UCSD-AML1 (cell line): Measurements from ENCODE around the gene ZNF486.
"Not testable (repeated sequence)": the region's sequence is repeated elsewhere in the genome, so short reads cannot be mapped to it uniquely, and the experiment has no call there.

Experiments used
- DNase-seq: peaks from one replicate; lab custom pipeline; 2025; ENCODE audit not compliant: unreplicated experiment; lab: John Stamatoyannopoulos, UW

The ZNF486 gene

DNA sequence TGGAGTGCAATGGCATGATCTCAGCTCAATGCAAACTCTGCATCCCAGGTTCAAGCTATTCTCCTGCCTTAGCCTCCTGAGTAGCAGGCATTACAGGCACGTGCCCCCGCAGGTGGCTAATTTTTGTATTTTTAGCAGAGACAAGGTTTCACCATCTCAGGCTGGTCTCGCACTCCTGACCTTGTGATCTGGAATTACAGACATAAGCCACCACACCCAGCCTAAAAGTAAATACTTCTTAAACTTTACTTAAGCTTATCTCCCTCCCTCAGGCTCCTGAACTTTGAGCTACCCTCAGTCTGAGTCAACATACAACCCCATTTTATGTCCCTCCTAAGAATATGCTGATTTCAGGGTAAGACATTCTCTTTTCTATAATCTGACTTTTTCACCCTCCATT lies 66.1 kb downstream of the ZNF486 start:
- DNase-seq: no peak

DNA sequence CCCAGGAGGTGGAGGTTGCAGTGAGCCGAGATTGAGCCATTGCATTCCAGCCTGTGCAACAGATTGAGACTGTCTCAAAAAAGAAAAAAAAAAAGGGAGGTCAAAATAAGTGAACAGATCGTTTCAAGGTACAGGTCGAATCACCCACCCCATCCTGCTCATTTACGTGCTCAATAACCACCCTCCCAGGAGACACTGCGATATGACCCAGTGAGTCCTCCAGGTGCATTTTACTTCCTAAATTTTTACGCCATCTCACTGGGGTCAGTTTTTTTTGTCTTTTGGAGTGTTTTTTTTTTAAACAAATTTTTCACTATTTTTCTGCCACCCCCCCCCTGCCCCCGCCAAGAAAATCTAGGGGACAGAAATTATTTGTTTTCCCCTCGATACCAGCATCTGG lies 68.1 kb downstream of the ZNF486 start:
- DNase-seq: no peak

DNA sequence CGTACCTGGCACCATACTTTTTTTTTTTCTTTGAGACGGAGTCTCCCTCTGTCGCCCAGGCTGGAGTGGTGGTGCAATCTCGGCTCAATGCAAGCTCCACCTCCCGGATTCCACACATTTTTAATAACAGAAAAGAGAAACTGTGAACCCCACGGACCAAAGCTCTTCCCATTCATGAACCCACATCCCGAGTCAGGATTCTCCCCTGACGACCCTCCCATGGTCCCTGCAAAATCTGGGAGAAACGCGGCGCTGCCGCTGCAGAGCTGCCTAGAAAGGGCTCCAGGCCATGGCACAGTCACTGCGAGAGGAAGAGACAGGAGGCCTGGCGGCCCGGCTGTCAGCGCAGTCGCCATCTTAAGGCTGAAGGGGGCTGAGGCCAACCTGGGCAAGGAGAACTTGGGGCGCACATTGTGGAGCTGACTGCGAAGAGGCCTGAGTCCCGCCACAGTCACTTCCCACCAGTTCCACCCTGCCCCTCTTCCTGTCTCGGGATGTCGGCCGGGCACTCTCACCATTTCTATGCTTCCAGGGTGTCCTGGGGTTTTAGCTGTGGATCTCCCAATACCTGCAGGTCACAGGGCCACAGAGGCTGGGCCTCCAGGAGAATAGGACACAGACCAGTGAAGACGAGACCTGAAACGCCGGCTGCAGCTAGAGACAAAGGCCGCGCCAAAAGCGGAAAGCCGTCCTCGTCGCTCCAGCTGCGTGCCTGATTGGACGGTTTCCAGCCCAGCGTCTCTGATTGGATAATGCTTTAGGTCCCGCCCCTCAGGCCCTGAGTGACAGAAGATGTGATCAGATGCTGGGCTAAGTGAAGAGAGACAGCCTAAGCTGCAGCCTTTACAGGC lies 71.0 kb downstream of the ZNF486 start:
- no peak for DNase-seq

DNA sequence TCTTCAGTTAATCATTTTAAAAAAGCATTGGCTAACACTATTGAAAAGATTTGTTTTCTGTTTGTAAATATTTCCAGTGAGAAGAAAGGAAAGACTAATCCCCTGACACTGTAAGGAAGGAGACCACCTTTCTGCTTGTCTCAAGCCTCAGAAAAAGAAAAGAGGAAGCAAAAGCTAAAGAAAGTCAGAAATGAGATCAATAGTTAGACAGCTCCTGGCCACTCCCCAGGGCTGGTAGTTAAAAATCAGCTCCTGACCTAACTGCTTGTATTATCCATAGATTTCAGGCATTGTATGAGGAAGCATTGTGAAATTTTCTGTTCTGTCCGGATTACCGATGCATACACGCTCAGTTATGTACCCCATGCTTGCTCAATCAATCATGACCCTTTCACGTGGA lies 76.6 kb downstream of the ZNF486 start:
- DNase-seq: no peak

DNA sequence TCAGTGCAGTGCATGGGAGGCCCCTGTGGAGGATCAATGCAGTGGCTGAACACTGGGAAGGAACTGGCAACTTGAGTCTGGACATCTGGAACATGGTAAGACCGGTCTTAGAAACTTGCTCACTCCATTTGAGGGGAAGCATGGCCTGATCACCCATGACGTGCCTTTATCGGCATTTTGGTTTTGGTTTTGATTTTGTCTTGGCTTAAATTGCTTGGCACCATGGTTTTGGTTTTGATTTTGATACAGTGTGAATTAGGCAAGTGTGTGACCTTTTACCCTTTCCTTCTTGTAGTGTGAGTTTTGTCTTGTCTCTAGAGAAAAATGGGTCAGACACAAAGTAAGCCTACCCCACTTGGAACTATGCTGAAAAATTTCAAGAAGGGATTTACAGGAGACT lies 77.3 kb downstream of the ZNF486 start:
- DNase-seq: no peak

DNA sequence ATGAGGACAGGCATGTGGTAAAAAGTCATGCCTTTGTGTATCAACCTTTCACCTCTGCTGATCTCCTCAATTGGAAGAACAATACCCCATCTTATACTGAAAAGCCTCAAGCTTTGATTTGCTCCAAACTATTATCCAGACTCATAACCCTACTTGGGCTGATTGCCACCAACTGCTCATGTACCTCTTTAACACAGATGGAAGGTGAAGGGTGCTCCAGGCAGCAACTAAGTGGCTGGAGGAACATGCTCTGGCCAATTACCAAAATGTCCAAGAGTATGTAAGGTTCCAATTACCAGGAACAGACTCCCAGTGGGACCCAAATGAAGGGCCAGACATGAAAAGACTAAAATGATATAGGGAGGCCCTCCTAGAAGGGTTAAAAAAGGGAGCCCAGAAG lies 78.3 kb downstream of the ZNF486 start:
- no peak for DNase-seq

DNA sequence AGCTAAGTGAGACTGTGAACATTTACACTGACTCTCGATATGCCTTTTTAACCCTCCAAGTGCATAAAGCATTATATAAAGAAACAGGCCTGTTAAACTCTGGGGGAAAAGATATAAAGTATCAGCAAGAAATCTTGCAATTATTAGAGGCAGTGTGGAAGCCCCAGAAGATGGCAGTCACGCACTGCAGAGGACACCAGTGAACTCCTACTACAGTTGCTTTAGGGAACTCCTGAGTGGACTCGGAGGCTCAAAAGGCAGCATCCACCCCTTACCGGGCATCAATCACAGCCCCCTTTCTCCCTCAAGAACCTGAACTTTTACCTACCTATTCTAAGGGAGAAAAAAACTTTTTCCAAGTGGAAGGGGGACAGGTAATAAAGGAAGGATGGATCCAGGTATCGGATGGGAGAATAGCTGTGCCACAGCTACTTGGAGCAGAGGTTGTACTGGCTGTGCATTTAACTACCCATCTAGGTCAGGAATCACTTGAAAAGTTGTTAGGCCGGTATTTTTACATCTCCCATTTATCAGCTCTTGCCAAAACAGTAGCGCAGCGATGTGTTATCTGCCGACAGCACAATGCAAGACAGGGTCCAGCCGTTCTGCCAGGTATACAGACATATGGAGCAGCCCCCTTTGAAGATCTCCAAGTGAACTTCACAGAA lies 80.1 kb downstream of the ZNF486 start:
- no peak for DNase-seq

DNA sequence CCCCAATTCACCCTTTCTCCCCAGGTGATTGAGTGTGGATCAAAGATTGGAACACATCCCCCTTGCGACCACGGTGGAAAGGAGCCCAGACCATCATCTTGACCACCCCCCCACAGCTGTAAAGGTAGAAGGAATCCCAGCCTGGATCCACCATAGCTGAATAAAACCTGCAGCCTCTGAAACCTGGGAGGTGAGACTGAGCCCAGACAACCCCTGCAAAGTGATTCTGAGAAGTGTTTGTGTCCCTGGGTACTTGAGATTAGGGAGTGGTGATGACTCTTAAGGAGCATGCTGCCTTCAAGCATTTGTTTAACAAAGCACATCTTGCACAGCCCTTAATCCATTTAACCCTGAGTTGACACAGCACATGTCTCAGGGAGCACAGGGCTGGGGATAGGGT lies 81.2 kb downstream of the ZNF486 start:
- not testable (repeated sequence) for DNase-seq
